Airway epithelial cell (primary cell): ENCODE results near the gene ZBED5. TPM values are rescaled to one million over a fixed set of nuclear protein-coding genes. Genes with fewer than 3 reads are reported as not detected.

Source experiments
- total RNA-seq: library from RNA; depleted of rRNA; stranded (reverse); fragments of >200 nt; gene quantifications from 2 replicates; pipeline ENCODE4 v1.2.3, GENCODE V29; 2015

ZBED5 gene
- total RNA-seq = 28.1 and 34.6 TPM in 2 replicates

DNA sequence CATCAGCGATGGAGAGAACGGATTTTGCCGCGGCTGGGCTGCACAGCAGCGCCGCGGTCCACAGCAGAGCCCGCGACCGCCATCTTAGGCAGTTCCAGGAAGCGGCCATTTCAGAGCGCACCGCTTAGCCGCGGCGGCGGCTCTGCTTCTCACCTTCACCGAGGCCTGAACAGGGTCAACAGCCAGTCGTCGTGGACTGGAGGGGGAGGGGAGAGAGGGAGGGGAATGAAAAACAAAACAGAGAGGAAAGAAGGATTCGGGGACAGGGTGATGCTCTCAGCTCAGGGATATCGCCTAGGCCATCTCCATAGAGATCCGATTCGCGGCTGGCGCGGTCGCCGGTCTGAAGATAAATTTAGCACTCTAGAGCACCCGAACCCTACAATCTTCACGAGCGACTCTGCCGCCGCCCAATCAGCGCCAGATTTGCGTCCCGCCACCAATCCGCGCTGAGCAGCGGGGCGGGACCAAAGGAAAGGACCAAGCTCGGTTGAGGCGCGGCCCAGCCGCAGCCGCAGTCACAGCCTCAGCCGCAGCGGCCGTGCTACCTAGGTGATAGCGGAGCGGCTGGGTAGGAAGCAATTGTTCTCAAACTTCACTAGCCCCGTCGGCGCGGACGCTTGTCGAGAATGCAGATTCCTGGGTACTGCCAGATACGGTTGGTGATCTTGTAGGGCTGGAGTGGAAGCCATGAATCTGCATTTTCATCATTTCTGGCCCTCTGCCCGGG lies at the start of gene ZBED5:
Gene ZBED5 (minus strand): TSS at position 345 of the 730 bp plus-strand sequence. CDS start 3,108 bp downstream, outside the sequence.

DNA sequence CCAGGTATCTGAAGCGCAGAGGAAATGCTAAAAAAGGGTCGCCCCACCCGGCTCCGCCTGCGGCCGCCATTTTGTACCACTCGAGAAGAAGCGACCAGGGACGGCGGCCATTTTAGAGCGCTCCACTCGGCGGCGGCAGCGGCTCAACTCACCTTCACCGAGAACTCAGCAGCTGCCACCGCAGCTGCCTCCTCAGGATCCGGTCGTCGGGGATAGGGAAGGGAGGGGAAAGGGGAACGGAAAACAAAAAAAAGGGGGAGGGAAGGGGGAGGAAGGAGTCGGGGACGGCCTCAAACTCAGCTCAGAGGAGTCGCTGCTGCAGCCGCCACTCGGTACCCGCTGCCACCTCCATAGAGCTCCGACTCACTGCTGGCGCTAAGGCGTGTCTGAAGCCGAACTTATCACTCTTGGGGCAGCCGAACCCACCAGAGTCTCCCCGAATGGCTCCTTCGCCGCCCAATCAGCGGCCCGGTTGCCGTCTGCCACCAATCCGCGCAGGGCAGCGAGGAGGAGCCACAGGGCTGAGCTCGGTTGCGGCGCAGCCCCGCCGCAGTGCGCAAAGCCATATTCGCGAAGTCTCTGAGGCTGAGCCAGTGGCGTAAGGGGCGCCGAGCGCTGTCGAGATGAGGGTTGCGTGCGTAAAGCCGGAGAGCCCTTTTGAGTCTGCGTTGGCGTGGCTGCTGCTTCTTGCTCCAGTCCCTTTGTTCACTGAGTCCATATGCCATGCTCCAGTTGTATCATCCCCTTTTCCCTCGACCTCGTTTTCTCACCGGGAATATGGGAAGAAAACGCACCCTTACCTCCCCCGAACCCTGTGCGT lies 49.1 kb downstream of the ZBED5 start, which contains the start of gene EIF4G2:
Gene EIF4G2 (minus strand): TSS at position 374 of the 820 bp plus-strand sequence.

Other genes with a start within 250 kb of the ZBED5 start
- 0.09 and 0.49 TPM in 2 replicates for gene IRAG1, start 164.3 kb downstream of the ZBED5 start, total RNA-seq
- 14.8 and 22.1 TPM in 2 replicates for gene CTR9, start 106.8 kb downstream of the ZBED5 start, total RNA-seq
- gene EIF4G2, start 49.1 kb downstream of the ZBED5 start, total RNA-seq = 535 and 644 TPM in 2 replicates